H1 (cell line): Measurements from ENCODE around the gene CYP39A1.
"Not testable (repeated sequence)": the region's sequence is repeated elsewhere in the genome, so short reads cannot be mapped to it uniquely, and the experiment has no call there.

Source experiments
- CTCF ChIP-seq, 3 experiments: IDR thresholded peaks; 1 replicate in 2 of 3; 2 replicates in 1 of 3; pipeline versions ENCODE4 v1.5.1 to v1.6.1; 2011; ENCODE audit warnings: low read length in 3 of 3, mild to moderate bottlenecking in 3 of 3, inconsistent platforms in 2 of 3, low read depth in 1 of 3, moderate library complexity in 1 of 3; ENCODE audit not compliant: insufficient read depth in 1 of 3; ENCODE audit errors: control extremely low read depth in 1 of 3
- POLR2A ChIP-seq, 2 experiments: IDR thresholded peaks; 1 replicate in 1 of 2; 2 replicates in 1 of 2; pipeline ENCODE4 v1.6.1; 2011; ENCODE audit warnings: low read depth in 2 of 2, low read length in 2 of 2, mild to moderate bottlenecking in 2 of 2; ENCODE audit errors: control extremely low read depth in 1 of 2
- YY1 ChIP-seq: IDR thresholded peaks from 2 replicates; pipeline ENCODE4 v1.6.1; 2011; ENCODE audit warnings: low read depth, mild to moderate bottlenecking, low read length

- TF ChIP-seq POLR2A (IDR thresholded peaks at IDR 0.05; ENCODE audit: control extremely low read depth in 1 of 2, low read depth in 2 of 2, low read length in 2 of 2); CTCF (IDR thresholded peaks at IDR 0.05; ENCODE audit: control extremely low read depth in 1 of 3, insufficient read depth in 1 of 3, low read depth in 1 of 3, low read length in 3 of 3); YY1: not testable (repeated sequence)
Measured at GRCh38 chr6:46648108-46648507, 4.5 kb downstream of the CYP39A1 start.
